Spleen (tissue), 11 donors: ENCODE measurements around the gene ADD3. TPM values are rescaled to one million over a fixed set of nuclear protein-coding genes. Genes with fewer than 3 reads are reported as not detected.

Experiments
- DNase-seq: peaks from one replicate; pipeline ENCODE4 v3.0.0-alpha.2; 2020
- H3K27ac ChIP-seq, 8 donors: fragments of 200-600 bp; sonication (generic) in 7 of 8; 1 replicate in 4 of 8; 2 replicates in 4 of 8; pipeline versions ENCODE4 v1.5.0 to v1.8.0; 2016 to 2021; ENCODE audit warnings: inconsistent platforms in 4 of 8, mild to moderate bottlenecking in 4 of 8, moderate library complexity in 1 of 8
- H3K27me3 ChIP-seq, 7 donors: fragments of 200-600 bp; sonication (generic) in 6 of 7; replicated peaks in 1 of 7; 1 replicate in 4 of 7; 2 replicates in 3 of 7; pipeline versions ENCODE4 v1.5.0 to v1.8.0; 2016 to 2021; ENCODE audit warnings: inconsistent platforms in 3 of 7, mild to moderate bottlenecking in 1 of 7
- H3K36me3 ChIP-seq, 6 donors: fragments of 200-600 bp; sonication (generic) in 5 of 6; 1 replicate in 4 of 6; 2 replicates in 2 of 6; pipeline versions ENCODE4 v1.5.0 to v1.8.0; 2016 to 2021; ENCODE audit warnings: inconsistent platforms in 2 of 6
- H3K4me1 ChIP-seq, 6 donors: fragments of 200-600 bp; sonication (generic) in 5 of 6; 1 replicate in 3 of 6; 2 replicates in 3 of 6; pipeline versions ENCODE4 v1.5.0 to v1.8.0; 2016 to 2021; ENCODE audit warnings: inconsistent platforms in 3 of 6
- H3K4me3 ChIP-seq, 8 donors: fragments of 200-600 bp; sonication (generic) in 7 of 8; 1 replicate in 4 of 8; 2 replicates in 4 of 8; pipeline versions ENCODE4 v1.5.0 to v1.8.0; 2016 to 2021; ENCODE audit warnings: inconsistent platforms in 4 of 8, mild to moderate bottlenecking in 4 of 8, moderate library complexity in 2 of 8
- H3K9me3 ChIP-seq, 8 donors: fragments of 200-600 bp; sonication (generic) in 7 of 8; 1 replicate in 4 of 8; 2 replicates in 4 of 8; pipeline versions ENCODE4 v1.5.0 to v1.8.0; 2016 to 2021; ENCODE audit warnings: inconsistent platforms in 4 of 8
- CTCF ChIP-seq, 11 experiments: fragments of 200-600 bp in 7 of 11; fragments of 450-650 bp in 4 of 11; sonication (generic) in 4 of 11; IDR thresholded peaks in 8 of 11; conservative IDR thresholded peaks in 3 of 11; 1 replicate in 7 of 11; 2 replicates in 4 of 11; pipeline versions ENCODE4 v1.4.0 to v1.8.0; 2016 to 2021; ENCODE audit warnings: antibody characterized with exemption in 11 of 11, inconsistent platforms in 4 of 11, mild to moderate bottlenecking in 1 of 11
- POLR2A ChIP-seq, 3 donors: fragments of 450-650 bp; IDR thresholded peaks; one replicate each; pipeline ENCODE4 v1.5.1; 2017; ENCODE audit warnings: antibody characterized with exemption in 3 of 3, mild to moderate bottlenecking in 1 of 3
- POLR2AphosphoS5 ChIP-seq, 3 donors: sonication (generic); formaldehyde crosslinking; IDR thresholded peaks; one replicate each; pipeline ENCODE4 v1.5.1; 2017; ENCODE audit warnings: antibody characterized with exemption in 3 of 3
- WGBS, 5 donors: extraction: QIAGEN DNeasy Blood & Tissue Kit in 3 of 5; methylation state at CpG; one replicate each; pipeline versions ENCODE4 v1.1.5 to v1.1.7; 2013 to 2018; 5-methylcytosine and 5-hydroxymethylcytosine counted together
- intact Hi-C: fragments of 100-400 bp; cut with DNase I; formaldehyde crosslinking; loops from one replicate; pipeline ENCODE4 v1.15.0; 2023; ENCODE audit warnings: low total_unique reads
- polyA plus RNA-seq, 3 donors: library from polyadenylated mRNA; stranded (reverse); fragments of 200-250 nt; gene quantifications; one replicate each; pipeline ENCODE4 v1.2.1, GENCODE V29; 2013
- total RNA-seq, 7 donors: library from RNA; depleted of rRNA in 3 of 7; stranded (reverse); fragments of >200 nt in 3 of 7; fragmentation: NEBNext Ultra II Directional in 4 of 7; extraction: Animal tissue kit (Norgen Biotek cat#: 25700) in 4 of 7; gene quantifications; one replicate each; pipeline versions ENCODE4 v1.1.0 to v1.2.1, GENCODE V29; 2016 to 2021
- donor health status: healthy with polysubstance abuse.
- donor health status: DM: no; HTN: no; CAD: no; lungs with moderate emphysema.
- donor health status: DM: no; HTN: no; CAD: no.
- donor health status: Bipolar disorder and iron deficiency.
- donor health status: healthy.
- donor health status: DM: no; HTN: no; CAD: no.
- donor health status: DM: yes; HTN: yes; CAD: no.

Gene ADD3
- total and polyA plus RNA-seq, 10 donors: 35.0 to 155 (median 94.9) TPM

- Histone ChIP-seq H3K4me1 (peaks cover 0 to 46% (median 21%) of the 10 kb centered on the region in 6 donors), H3K4me3 (peak overlapping the region in 1 of 8 donors; percentile 2), H3K27me3 (no peaks in the 10 kb centered on the region), H3K27ac (peak overlapping the region in 6 of 8 donors; percentile 3 to 64 (median 52)), H3K9me3 (no peaks in the 10 kb centered on the region), H3K36me3 (no peaks in the 10 kb centered on the region)
- intact Hi-C loops: no loop called here
- 72 to 83% (median 80%) methylated on average over 3 of the region's 3 CpGs for WGBS, 5 donors
- no peak for DNase-seq
- no peak for TF ChIP-seq CTCF (IDR thresholded peaks at IDR 0.05 in 8 of 11, conservative IDR thresholded peaks at IDR 0.05 in 3 of 11)
- no peak for TF ChIP-seq POLR2AphosphoS5 (IDR thresholded peaks at IDR 0.05)
- TF ChIP-seq POLR2A (IDR thresholded peaks at IDR 0.05): no peak
These were observed 11.0 kb upstream of the ADD3 start for GRCh38 chr10:109996766-109997171.

- TF ChIP-seq POLR2A (IDR thresholded peaks at IDR 0.05) (no peak), POLR2AphosphoS5 (IDR thresholded peaks at IDR 0.05) (no peak)
- WGBS, 5 donors: 73 to 94% (median 91%) methylated on average over 2 of the region's 2 CpGs
- H3K36me3 ChIP-seq: no peaks in the 10 kb centered on the region
- peak overlapping the region in 3 of 8 donors; percentile 57 to 64 (median 63) for H3K27ac ChIP-seq
- intact Hi-C loops: no loop called here
- no peak overlapping the region for H3K4me3 ChIP-seq
- H3K27me3 ChIP-seq: no peaks in the 10 kb centered on the region
- no peaks in the 10 kb centered on the region for H3K9me3 ChIP-seq
- H3K4me1 ChIP-seq: peaks cover 0 to 45% (median 21%) of the 10 kb centered on the region in 6 donors
- DNase-seq: no peak
These were observed 10.6 kb upstream of the ADD3 start for GRCh38 chr10:109997233-109997632.

- intact Hi-C loops: no loop called here
These were observed 9.3 kb upstream of the ADD3 start for GRCh38 chr10:109998513-109998912.

GRCh38 chr10:110002801-110003523 lies 4.8 kb upstream of the ADD3 start:
- Histone ChIP-seq H3K27me3 (no peaks in the 10 kb centered on the region), H3K4me3 (no peak overlapping the region), H3K4me1 (peaks cover 0 to 46% (median 16%) of the 10 kb centered on the region in 6 donors), H3K9me3 (no peaks in the 10 kb centered on the region), H3K36me3 (no peaks in the 10 kb centered on the region), H3K27ac (peak overlapping the region in 1 of 8 donors; percentile 7)
- intact Hi-C loops: no loop called here
- TF ChIP-seq POLR2AphosphoS5 (IDR thresholded peaks at IDR 0.05) (no peak), POLR2A (IDR thresholded peaks at IDR 0.05) (no peak), CTCF (IDR thresholded peaks at IDR 0.05 in 8 of 11, conservative IDR thresholded peaks at IDR 0.05 in 3 of 11) (no peak)
- DNase-seq: no peak
- WGBS, 5 donors: 77 to 90% (median 88%) methylated on average over 2 of the region's 2 CpGs

More at GRCh38 chr10:109998513-109998912, 9.3 kb upstream of the ADD3 start:
- 63 to 79% (median 67%) methylated on average over 1 of the region's 1 CpG for WGBS, 5 donors
- H3K9me3 ChIP-seq: no peaks in the 10 kb centered on the region
- H3K27me3 ChIP-seq: no peaks in the 10 kb centered on the region
- no peaks in the 10 kb centered on the region for H3K36me3 ChIP-seq
- no peak for DNase-seq
- no peak overlapping the region for H3K27ac ChIP-seq
- peaks cover 0 to 38% (median 22%) of the 10 kb centered on the region in 6 donors for H3K4me1 ChIP-seq
- TF ChIP-seq POLR2A (IDR thresholded peaks at IDR 0.05) (no peak), CTCF (IDR thresholded peaks at IDR 0.05 in 8 of 11, conservative IDR thresholded peaks at IDR 0.05 in 3 of 11) (no peak), POLR2AphosphoS5 (IDR thresholded peaks at IDR 0.05) (no peak)
- H3K4me3 ChIP-seq: no peak overlapping the region
